DND-41 (cell line): ENCODE data around the gene SH2D4B.

Source experiments
- ATAC-seq: fragments of 200-7000 bp; cut with Tn5 transposase; 3 replicates; pipeline ENCODE4 v1.9.1; 2021; ENCODE audit warnings: low read depth; ENCODE audit not compliant: insufficient read depth
- DNase-seq: peaks from one replicate; pipeline ENCODE4 v3.0.0-alpha.2; 2020
- H2AFZ ChIP-seq: 2 replicates; pipeline ENCODE4 v1.6.0; 2012; ENCODE audit warnings: low read depth, low read length
- H3K27ac ChIP-seq: 2 replicates; pipeline ENCODE4 v1.5.1; 2012; ENCODE audit warnings: low read length, inconsistent platforms
- H3K27me3 ChIP-seq: fragments of 200-600 bp; sonication (generic); 2 replicates; pipeline ENCODE4 v1.6.0; 2012; ENCODE audit warnings: low read length, mild to moderate bottlenecking, inconsistent platforms; ENCODE audit not compliant: insufficient read depth, poor library complexity
- H3K36me3 ChIP-seq: 2 replicates; pipeline ENCODE4 v1.5.1; 2012; ENCODE audit warnings: low read length, inconsistent platforms; ENCODE audit not compliant: insufficient read depth
- H3K4me1 ChIP-seq: 2 replicates; pipeline ENCODE4 v1.5.1; 2012; ENCODE audit warnings: mild to moderate bottlenecking, low read length; ENCODE audit not compliant: insufficient read depth
- H3K4me2 ChIP-seq: 2 replicates; pipeline ENCODE4 v1.6.0; 2012; ENCODE audit warnings: mild to moderate bottlenecking, moderate library complexity, low read length, inconsistent platforms; ENCODE audit not compliant: insufficient read depth
- H3K4me3 ChIP-seq, 2 experiments: fragments of 200-600 bp in 1 of 2; shearing (Covaris generic) in 1 of 2; 2 replicates each; pipeline ENCODE4 v1.5.1; 2012 to 2016; ENCODE audit warnings: inconsistent platforms in 2 of 2, low read length in 2 of 2, mild to moderate bottlenecking in 2 of 2, low read depth in 1 of 2, moderate library complexity in 1 of 2
- H3K79me2 ChIP-seq: 2 replicates; pipeline ENCODE4 v1.6.0; 2012; ENCODE audit warnings: low read length, inconsistent platforms; ENCODE audit not compliant: insufficient read depth
- H3K9ac ChIP-seq: 2 replicates; pipeline ENCODE4 v1.6.0; 2012; ENCODE audit warnings: low read depth, mild to moderate bottlenecking, inconsistent platforms, low read length, moderate library complexity
- H3K9me3 ChIP-seq: 2 replicates; pipeline ENCODE4 v1.5.1; 2012; ENCODE audit warnings: low read length, moderate library complexity, mild to moderate bottlenecking, inconsistent platforms; ENCODE audit not compliant: insufficient read depth, severe bottlenecking
- H4K20me1 ChIP-seq: 2 replicates; pipeline ENCODE4 v1.6.0; 2012; ENCODE audit warnings: low read length; ENCODE audit not compliant: insufficient read depth
- EZH2 ChIP-seq: IDR thresholded peaks from 3 replicates; pipeline ENCODE4 v1.6.1; 2012; ENCODE audit warnings: borderline replicate concordance, low read depth, mild to moderate bottlenecking, moderate library complexity, low read length, inconsistent platforms; ENCODE audit not compliant: severe bottlenecking
- TF ChIP-seq, protein P1 (sequence below): IDR thresholded peaks from 2 replicates; pipeline ENCODE4 v1.5.1; 2012; ENCODE audit warnings: borderline replicate concordance, low read length, moderate library complexity, mild to moderate bottlenecking; ENCODE audit not compliant: poor library complexity, severe bottlenecking; ENCODE audit errors: extremely low read depth

The SH2D4B gene

GRCh38 chr10:80690434-80690833 is 152.7 kb downstream of the SH2D4B start:
- Histone ChIP-seq H4K20me1 (no peaks in the 10 kb centered on the region), H3K9ac (no peak overlapping the region), H3K4me2 (no peak overlapping the region), H3K9me3 (no peaks in the 10 kb centered on the region), H3K27me3 (peaks cover 6% of the 10 kb centered on the region), H3K4me3 (no peak overlapping the region), H3K4me1 (no peaks in the 10 kb centered on the region), H3K36me3 (no peaks in the 10 kb centered on the region), H2AFZ (no peak overlapping the region), H3K27ac (no peak overlapping the region), H3K79me2 (no peaks in the 10 kb centered on the region)
- no peak for ATAC-seq
- DNase-seq, result no peak
- no peak for TF ChIP-seq EZH2
- TF ChIP-seq, protein P1, sequence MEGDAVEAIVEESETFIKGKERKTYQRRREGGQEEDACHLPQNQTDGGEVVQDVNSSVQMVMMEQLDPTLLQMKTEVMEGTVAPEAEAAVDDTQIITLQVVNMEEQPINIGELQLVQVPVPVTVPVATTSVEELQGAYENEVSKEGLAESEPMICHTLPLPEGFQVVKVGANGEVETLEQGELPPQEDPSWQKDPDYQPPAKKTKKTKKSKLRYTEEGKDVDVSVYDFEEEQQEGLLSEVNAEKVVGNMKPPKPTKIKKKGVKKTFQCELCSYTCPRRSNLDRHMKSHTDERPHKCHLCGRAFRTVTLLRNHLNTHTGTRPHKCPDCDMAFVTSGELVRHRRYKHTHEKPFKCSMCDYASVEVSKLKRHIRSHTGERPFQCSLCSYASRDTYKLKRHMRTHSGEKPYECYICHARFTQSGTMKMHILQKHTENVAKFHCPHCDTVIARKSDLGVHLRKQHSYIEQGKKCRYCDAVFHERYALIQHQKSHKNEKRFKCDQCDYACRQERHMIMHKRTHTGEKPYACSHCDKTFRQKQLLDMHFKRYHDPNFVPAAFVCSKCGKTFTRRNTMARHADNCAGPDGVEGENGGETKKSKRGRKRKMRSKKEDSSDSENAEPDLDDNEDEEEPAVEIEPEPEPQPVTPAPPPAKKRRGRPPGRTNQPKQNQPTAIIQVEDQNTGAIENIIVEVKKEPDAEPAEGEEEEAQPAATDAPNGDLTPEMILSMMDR, result no peak

DNA sequence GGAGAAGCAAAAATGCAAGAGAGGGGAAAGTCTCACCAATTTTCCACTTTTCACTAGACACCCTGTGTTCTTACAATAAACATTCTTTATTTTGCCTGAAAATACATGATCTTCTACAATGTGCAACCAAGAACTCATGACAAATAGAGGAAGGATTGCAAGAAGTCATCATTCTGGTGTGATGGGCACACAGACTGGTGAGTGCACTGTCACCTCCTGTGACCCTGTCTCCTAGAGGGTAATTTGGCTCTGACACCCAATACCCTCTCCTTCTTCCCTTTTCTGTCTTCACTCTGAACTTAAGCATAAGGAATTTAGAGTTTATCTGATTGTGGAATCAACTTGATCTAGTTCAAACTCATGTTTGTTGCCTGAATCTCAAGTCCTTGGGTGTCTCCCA is 153.7 kb downstream of the SH2D4B start:
- no peak for ATAC-seq
- TF ChIP-seq, protein P1, result no peak
- no peak for TF ChIP-seq EZH2

GRCh38 chr10:80693565-80693964 is 155.9 kb downstream of the SH2D4B start:
- H3K4me3 ChIP-seq, result no peak overlapping the region
- peaks cover 6% of the 10 kb centered on the region for H3K27me3 ChIP-seq
- ATAC-seq (no peak), DNase-seq (no peak)
- no peaks in the 10 kb centered on the region for H3K9me3 ChIP-seq
- no peak overlapping the region for H3K4me2 ChIP-seq
- no peak overlapping the region for H3K9ac ChIP-seq
- no peaks in the 10 kb centered on the region for H3K4me1 ChIP-seq
- no peaks in the 10 kb centered on the region for H4K20me1 ChIP-seq
- TF ChIP-seq, protein P1, result no peak
- TF ChIP-seq EZH2, result no peak
- no peak overlapping the region for H2AFZ ChIP-seq
- H3K36me3 ChIP-seq, result no peaks in the 10 kb centered on the region
- no peak overlapping the region for H3K27ac ChIP-seq
- H3K79me2 ChIP-seq, result no peaks in the 10 kb centered on the region

More for the DNA sequence above, 153.7 kb downstream of the SH2D4B start:
- no peak overlapping the region for H3K27ac ChIP-seq
- no peaks in the 10 kb centered on the region for H3K4me1 ChIP-seq
- no peak overlapping the region for H3K4me3 ChIP-seq
- H2AFZ ChIP-seq, result no peak overlapping the region
- H3K79me2 ChIP-seq, result no peaks in the 10 kb centered on the region
- H4K20me1 ChIP-seq, result no peaks in the 10 kb centered on the region
- no peak overlapping the region for H3K9ac ChIP-seq
- H3K9me3 ChIP-seq, result no peaks in the 10 kb centered on the region
- peaks cover 6% of the 10 kb centered on the region for H3K27me3 ChIP-seq
- DNase-seq, result no peak
- no peak overlapping the region for H3K4me2 ChIP-seq
- no peaks in the 10 kb centered on the region for H3K36me3 ChIP-seq

DNA sequence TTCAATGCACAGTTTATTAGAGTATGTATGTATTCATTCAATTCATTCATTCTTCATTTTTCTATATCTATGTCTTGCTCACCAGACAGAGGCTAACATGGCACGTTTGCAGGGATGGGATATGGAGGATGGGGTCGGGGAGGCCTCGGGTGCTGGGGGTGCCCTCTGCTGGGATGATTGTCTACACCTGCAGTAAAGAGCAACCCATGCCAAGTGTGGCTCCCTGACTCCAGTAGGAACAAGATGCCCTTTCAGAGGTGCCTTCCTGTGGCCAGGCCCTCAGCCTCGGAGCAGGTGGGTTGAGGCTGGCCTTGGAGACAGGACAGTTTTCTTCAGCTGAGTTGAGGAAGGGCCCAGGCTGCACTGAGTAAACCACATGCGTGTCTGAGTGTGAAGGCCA is 157.2 kb downstream of the SH2D4B start:
- DNase-seq (no peak), ATAC-seq (no peak)
- Histone ChIP-seq H3K4me3 (no peak overlapping the region), H3K9ac (no peak overlapping the region), H3K36me3 (no peaks in the 10 kb centered on the region), H3K4me1 (no peaks in the 10 kb centered on the region), H3K27me3 (peaks cover 5% of the 10 kb centered on the region), H3K4me2 (no peak overlapping the region), H3K79me2 (no peaks in the 10 kb centered on the region), H3K9me3 (no peaks in the 10 kb centered on the region), H4K20me1 (no peaks in the 10 kb centered on the region), H3K27ac (no peak overlapping the region), H2AFZ (no peak overlapping the region)
- no peak for TF ChIP-seq EZH2
- TF ChIP-seq, protein P1, result no peak
